ENCODE data around the gene FDX1.
A peak's percentile ranks its signal among the peaks of the same experiment; 100 is the strongest.

FDX1 gene

DNA sequence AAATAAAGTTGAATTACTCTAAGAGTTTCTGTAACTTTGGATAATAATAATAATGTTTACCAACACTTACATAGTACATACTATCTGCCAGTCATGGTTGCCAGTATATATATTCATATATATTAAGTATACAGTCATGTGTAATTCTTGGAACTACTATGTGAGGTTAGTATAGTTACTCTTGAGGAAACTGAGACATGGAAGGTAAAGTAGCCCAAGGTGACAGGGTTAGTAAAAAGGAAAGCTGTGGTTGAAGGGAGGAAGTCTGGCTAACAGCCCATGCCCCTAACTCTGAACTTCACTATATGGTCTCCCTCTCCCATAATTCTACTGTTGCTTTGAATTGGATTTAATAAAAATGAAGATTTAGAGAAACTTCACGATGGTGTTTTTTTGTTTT lies 24.9 kb downstream of the FDX1 start:
- in situ Hi-C loops (cut with HindIII; ENCODE audit: low pct_unique_long_range_greater_than_20kb, low sequenced_read_pairs), result loop anchor here (25.0 kb wide), 1 partner anchor 983 kb away; no protein-coding TSS in a partner anchor
- TF ChIP-seq JUND (IDR thresholded peaks at IDR 0.05; ENCODE audit: low read depth), result no peak
- no peak for DNase-seq (ENCODE audit: low read depth in 1 of 2, low spot score in 1 of 2)

DNA sequence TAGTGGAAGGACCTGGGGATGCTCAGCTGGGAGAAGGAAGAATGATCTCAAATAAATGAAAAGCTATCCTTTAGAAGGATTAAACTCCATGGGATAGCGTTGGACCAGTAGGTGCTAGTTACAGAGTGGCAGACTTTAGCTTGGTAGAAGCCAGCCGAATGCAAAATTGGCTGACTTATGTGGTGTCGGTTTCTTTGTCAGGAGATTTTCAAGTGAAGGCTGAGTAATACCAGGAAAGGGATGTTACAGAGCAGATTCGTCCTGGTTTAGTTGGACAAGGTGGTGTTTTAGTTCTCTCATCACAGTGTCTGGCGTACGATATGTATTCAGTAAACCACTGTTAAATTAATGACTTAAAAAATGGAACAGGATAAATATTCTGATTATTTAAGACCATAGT lies 26.0 kb downstream of the FDX1 start:
- no peak for TF ChIP-seq JUND (IDR thresholded peaks at IDR 0.05; ENCODE audit: low read depth)
- in situ Hi-C loops (cut with HindIII; ENCODE audit: low pct_unique_long_range_greater_than_20kb, low sequenced_read_pairs), result loop anchor here (25.0 kb wide), 1 partner anchor 982 kb away; no protein-coding TSS in a partner anchor
- DNase-seq (ENCODE audit: low read depth in 1 of 2, low spot score in 1 of 2), result no peak

DNA sequence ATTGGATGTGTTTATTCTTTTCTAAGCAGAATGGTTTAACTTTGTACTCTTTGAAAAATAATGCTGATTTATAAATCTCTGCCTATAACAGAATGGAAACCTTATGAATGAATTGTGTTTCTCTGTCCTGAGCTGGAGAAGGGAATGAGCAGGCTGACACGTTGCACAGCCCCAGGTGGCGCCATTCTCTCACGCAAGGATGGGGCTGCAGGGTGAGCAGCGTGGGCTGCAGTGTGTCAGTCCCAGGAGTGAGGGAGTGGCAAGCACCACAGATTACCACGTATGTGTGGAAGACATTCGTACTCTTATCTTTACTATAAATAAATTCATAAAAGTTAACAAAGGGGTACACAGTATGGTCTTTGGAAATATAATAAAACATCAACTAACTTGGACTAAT lies 33.4 kb downstream of the FDX1 start:
- TF ChIP-seq JUND (IDR thresholded peaks at IDR 0.05; ENCODE audit: low read depth), result no peak
- peak in 1 of 2 experiments; percentile 68 for DNase-seq (ENCODE audit: low read depth in 1 of 2, low spot score in 1 of 2)
- in situ Hi-C loops (cut with HindIII; ENCODE audit: low pct_unique_long_range_greater_than_20kb, low sequenced_read_pairs), result loop anchor here (25.0 kb wide), 1 partner anchor 974 kb away; no protein-coding TSS in a partner anchor

- no peak for DNase-seq (ENCODE audit: low read depth in 1 of 2, low spot score in 1 of 2)
- no peak for TF ChIP-seq JUND (IDR thresholded peaks at IDR 0.05; ENCODE audit: low read depth)
- in situ Hi-C loops (cut with HindIII; ENCODE audit: low pct_unique_long_range_greater_than_20kb, low sequenced_read_pairs), result loop anchor here (25.0 kb wide), 1 partner anchor 972 kb away; no protein-coding TSS in a partner anchor
Measured at GRCh38 chr11:110465231-110465630, 35.5 kb downstream of the FDX1 start.

DNA sequence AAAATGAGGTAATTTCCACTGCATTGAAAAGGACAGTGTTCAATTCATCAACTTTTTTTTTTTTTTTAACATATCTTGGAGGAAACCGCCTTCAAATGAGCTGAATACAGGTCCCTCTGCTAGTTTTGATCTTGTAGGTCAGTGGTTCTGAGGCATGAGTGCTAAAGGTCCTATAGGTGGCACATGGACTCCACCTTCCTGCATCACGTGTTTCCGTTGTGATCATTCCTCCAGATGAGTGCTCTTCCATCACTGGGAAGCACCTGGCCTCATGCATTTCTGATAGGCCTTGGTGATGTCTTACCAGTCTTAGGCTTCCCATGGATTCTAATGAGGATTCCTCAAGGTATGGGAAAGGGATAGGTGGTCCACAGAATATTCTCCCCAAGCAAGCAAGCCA lies 37.8 kb downstream of the FDX1 start:
- in situ Hi-C loops (cut with HindIII; ENCODE audit: low pct_unique_long_range_greater_than_20kb, low sequenced_read_pairs), result loop anchor here (25.0 kb wide), 1 partner anchor 970 kb away; no protein-coding TSS in a partner anchor
- TF ChIP-seq JUND (IDR thresholded peaks at IDR 0.05; ENCODE audit: low read depth), result no peak
- peak in 1 of 2 experiments; percentile 41 for DNase-seq (ENCODE audit: low read depth in 1 of 2, low spot score in 1 of 2)

GRCh38 chr11:110468121-110468520 lies 38.4 kb downstream of the FDX1 start:
- in situ Hi-C loops (cut with HindIII; ENCODE audit: low pct_unique_long_range_greater_than_20kb, low sequenced_read_pairs), result loop anchor here (25.0 kb wide), 1 partner anchor 969 kb away; no protein-coding TSS in a partner anchor
- no peak for TF ChIP-seq JUND (IDR thresholded peaks at IDR 0.05; ENCODE audit: low read depth)
- no peak for DNase-seq (ENCODE audit: low read depth in 1 of 2, low spot score in 1 of 2)

DNA sequence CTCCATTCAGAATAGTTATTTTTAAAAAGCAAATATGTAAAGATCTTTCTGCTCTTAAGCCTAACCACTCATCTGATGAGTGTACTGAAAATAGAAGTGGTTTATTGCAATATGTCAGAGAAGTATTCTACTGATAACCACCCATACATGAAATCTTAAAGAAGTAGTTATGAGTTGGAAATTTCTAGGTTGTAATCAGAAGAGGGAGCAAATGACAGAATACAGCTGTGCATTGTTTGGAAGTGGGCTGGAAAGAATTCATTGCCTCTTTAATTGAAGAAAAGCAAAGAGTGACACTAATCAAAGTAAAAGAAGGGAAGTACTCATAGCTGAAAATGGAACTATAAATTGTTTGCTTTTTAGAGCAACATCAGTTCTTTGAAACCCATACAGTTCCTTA lies 39.4 kb downstream of the FDX1 start:
- in situ Hi-C loops (cut with HindIII; ENCODE audit: low pct_unique_long_range_greater_than_20kb, low sequenced_read_pairs), result loop anchor here (25.0 kb wide), 1 partner anchor 968 kb away; no protein-coding TSS in a partner anchor
- no peak for DNase-seq (ENCODE audit: low read depth in 1 of 2, low spot score in 1 of 2)
- TF ChIP-seq JUND (IDR thresholded peaks at IDR 0.05; ENCODE audit: low read depth), result no peak

GRCh38 chr11:110470716-110471115 lies 41.0 kb downstream of the FDX1 start:
- DNase-seq (ENCODE audit: low read depth in 1 of 2, low spot score in 1 of 2), result no peak
- no peak for TF ChIP-seq JUND (IDR thresholded peaks at IDR 0.05; ENCODE audit: low read depth)
- in situ Hi-C loops (cut with HindIII; ENCODE audit: low pct_unique_long_range_greater_than_20kb, low sequenced_read_pairs), result loop anchor here (25.0 kb wide), 1 partner anchor 967 kb away; no protein-coding TSS in a partner anchor

DNA sequence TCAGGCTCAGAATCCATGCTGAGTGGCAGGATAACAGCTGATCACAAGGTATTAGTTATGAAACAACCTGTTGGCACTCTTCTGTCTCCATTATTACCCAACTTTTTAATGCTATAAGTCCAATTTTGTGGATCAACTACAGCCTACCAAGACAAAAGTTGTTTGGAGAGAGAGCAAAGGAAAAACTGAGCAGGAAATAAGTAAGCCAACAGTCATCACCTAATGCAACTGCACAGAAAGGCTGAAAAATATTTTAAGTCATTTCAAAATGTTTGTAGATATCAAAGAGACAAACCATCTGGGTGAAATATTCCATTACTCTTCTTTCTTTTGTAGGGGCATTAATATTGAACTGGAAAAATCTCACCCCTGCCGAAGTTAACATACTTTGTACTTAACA lies 41.6 kb downstream of the FDX1 start:
- in situ Hi-C loops (cut with HindIII; ENCODE audit: low pct_unique_long_range_greater_than_20kb, low sequenced_read_pairs), result loop anchor here (25.0 kb wide), 1 partner anchor 966 kb away; no protein-coding TSS in a partner anchor
- no peak for DNase-seq (ENCODE audit: low read depth in 1 of 2, low spot score in 1 of 2)
- TF ChIP-seq JUND (IDR thresholded peaks at IDR 0.05; ENCODE audit: low read depth), result no peak

DNA sequence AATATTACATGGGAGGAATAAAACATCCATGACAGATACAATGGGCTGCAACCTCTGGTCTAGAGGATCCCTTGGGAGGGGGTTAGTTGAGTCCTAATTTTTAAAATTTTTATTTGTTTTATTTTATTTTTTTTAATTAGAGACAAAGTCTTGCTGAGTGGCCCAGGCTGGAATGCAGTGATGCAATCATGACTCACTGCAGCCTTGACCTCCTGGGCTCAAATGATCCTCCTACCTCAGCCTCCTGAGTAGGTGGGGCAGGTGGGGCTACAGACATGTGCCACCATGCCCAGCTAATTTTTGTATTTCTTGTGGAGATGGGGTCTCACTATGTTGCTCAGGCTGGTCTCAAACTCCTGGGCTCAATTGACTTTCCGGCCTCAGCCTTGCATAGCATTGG lies 43.1 kb downstream of the FDX1 start:
- no peak for TF ChIP-seq JUND (IDR thresholded peaks at IDR 0.05; ENCODE audit: low read depth)
- in situ Hi-C loops (cut with HindIII; ENCODE audit: low pct_unique_long_range_greater_than_20kb, low sequenced_read_pairs), result loop anchor here (25.0 kb wide), 1 partner anchor 964 kb away; no protein-coding TSS in a partner anchor
- no peak for DNase-seq (ENCODE audit: low read depth in 1 of 2, low spot score in 1 of 2)

DNA sequence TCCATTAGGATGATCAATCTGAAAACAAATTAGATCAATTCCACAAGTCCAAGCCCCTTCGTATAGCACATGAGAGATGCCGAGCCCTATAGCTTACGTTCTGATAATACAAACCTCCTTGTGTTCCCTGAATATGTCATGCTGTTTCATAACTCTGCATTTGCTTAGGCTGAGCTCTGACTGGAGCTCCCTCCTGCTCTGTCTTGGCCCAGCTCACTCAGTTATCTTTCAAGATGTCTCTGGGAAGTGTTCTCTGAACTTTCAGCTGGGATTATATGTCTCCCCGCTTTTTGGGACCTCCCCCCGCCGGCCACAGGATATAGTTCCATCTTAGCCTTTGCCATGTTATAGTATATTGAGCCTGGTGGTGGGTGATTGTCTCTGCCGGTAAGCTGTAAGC lies 44.0 kb downstream of the FDX1 start:
- in situ Hi-C loops (cut with HindIII; ENCODE audit: low pct_unique_long_range_greater_than_20kb, low sequenced_read_pairs), result loop anchor here (25.0 kb wide), 1 partner anchor 964 kb away; no protein-coding TSS in a partner anchor
- DNase-seq (ENCODE audit: low read depth in 1 of 2, low spot score in 1 of 2), result no peak

DNA sequence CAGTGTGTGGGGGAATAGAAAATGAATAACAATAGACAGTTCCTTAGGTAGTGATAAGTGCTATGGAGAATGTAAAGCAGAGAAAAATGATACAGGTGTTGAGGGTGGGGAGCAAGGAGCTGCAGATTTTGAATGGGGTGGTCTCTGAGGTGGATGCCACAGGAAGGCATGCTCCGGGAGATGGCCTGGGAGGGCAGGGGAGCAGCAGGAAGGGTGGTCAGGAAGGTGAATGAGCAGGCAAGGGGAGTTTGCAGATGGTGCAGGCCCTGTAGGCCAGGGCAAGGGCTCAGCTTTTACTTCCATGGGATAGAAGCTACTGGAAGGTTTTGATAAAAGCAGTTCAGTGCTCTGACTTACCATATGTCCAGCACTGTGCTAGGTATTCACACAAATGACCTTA lies 44.8 kb downstream of the FDX1 start:
- no peak for DNase-seq (ENCODE audit: low read depth in 1 of 2, low spot score in 1 of 2)
- in situ Hi-C loops (cut with HindIII; ENCODE audit: low pct_unique_long_range_greater_than_20kb, low sequenced_read_pairs), result loop anchor here (25.0 kb wide), 1 partner anchor 963 kb away; no protein-coding TSS in a partner anchor
- TF ChIP-seq JUND (IDR thresholded peaks at IDR 0.05; ENCODE audit: low read depth), result no peak

More for the DNA sequence above, 44.0 kb downstream of the FDX1 start:
- TF ChIP-seq JUND (IDR thresholded peaks at IDR 0.05; ENCODE audit: low read depth), result no peak

- no peak for DNase-seq (ENCODE audit: low read depth in 1 of 2, low spot score in 1 of 2)
- no peak for TF ChIP-seq JUND (IDR thresholded peaks at IDR 0.05; ENCODE audit: low read depth)
- in situ Hi-C loops (cut with HindIII; ENCODE audit: low pct_unique_long_range_greater_than_20kb, low sequenced_read_pairs), result no loop called here
Measured at GRCh38 chr11:110475671-110476070, 45.9 kb downstream of the FDX1 start.

GRCh38 chr11:110478410-110478809 lies 48.7 kb downstream of the FDX1 start:
- in situ Hi-C loops (cut with HindIII; ENCODE audit: low pct_unique_long_range_greater_than_20kb, low sequenced_read_pairs), result no loop called here
- TF ChIP-seq JUND (IDR thresholded peaks at IDR 0.05; ENCODE audit: low read depth), result no peak
- DNase-seq (ENCODE audit: low read depth in 1 of 2, low spot score in 1 of 2), result peak in 1 of 2 experiments; percentile 44
